HG03442 (cell line): ENCODE data around the gene GAP43.
"Not testable (repeated sequence)": the region's sequence is repeated elsewhere in the genome, so short reads cannot be mapped to it uniquely, and the experiment has no call there.

Experiments
- ATAC-seq: cut with Tn5 transposase; IDR thresholded peaks from one replicate; pipeline ENCODE4 v1.9.1; 2021; ENCODE audit warnings: mild to moderate bottlenecking, moderate library complexity; ENCODE audit not compliant: unreplicated experiment

GAP43 gene

GRCh38 chr3:115695090-115695489 lies 71.8 kb downstream of the GAP43 start:
- ATAC-seq = no peak

- ATAC-seq = no peak
These were observed 74.1 kb downstream of the GAP43 start for GRCh38 chr3:115697263-115698053.

GRCh38 chr3:115698851-115699591 lies 75.7 kb downstream of the GAP43 start:
- ATAC-seq = no peak

GRCh38 chr3:115699706-115700105 lies 76.4 kb downstream of the GAP43 start:
- no peak for ATAC-seq

GRCh38 chr3:115702598-115702997 lies 79.3 kb downstream of the GAP43 start:
- no peak for ATAC-seq

- ATAC-seq = no peak
These were observed 81.5 kb downstream of the GAP43 start for GRCh38 chr3:115704661-115705338.

GRCh38 chr3:115706311-115706829 lies 83.1 kb downstream of the GAP43 start:
- ATAC-seq = no peak

GRCh38 chr3:115708540-115708939 lies 85.2 kb downstream of the GAP43 start:
- ATAC-seq = no peak

- no peak for ATAC-seq
These were observed 85.8 kb downstream of the GAP43 start for GRCh38 chr3:115709093-115709492.

- no peak for ATAC-seq
These were observed 86.6 kb downstream of the GAP43 start for GRCh38 chr3:115709931-115710330.

- no peak for ATAC-seq
These were observed 87.5 kb downstream of the GAP43 start for GRCh38 chr3:115710799-115711198.

GRCh38 chr3:115712871-115713270 lies 89.6 kb downstream of the GAP43 start:
- ATAC-seq = no peak

GRCh38 chr3:115713284-115713683 lies 90.0 kb downstream of the GAP43 start:
- no peak for ATAC-seq

- ATAC-seq = no peak
These were observed 92.0 kb downstream of the GAP43 start for GRCh38 chr3:115715241-115715745.

- no peak for ATAC-seq
These were observed 97.7 kb downstream of the GAP43 start for GRCh38 chr3:115720983-115721382.

- ATAC-seq = no peak
These were observed 102.5 kb downstream of the GAP43 start for GRCh38 chr3:115725800-115726199.

GRCh38 chr3:115727135-115727534 lies 103.8 kb downstream of the GAP43 start:
- ATAC-seq = no peak

GRCh38 chr3:115728013-115728412 lies 104.7 kb downstream of the GAP43 start:
- no peak for ATAC-seq

GRCh38 chr3:115736341-115736740 lies 113.0 kb downstream of the GAP43 start:
- ATAC-seq = not testable (repeated sequence)

GRCh38 chr3:115741650-115742049 lies 118.3 kb downstream of the GAP43 start:
- no peak for ATAC-seq

- ATAC-seq = not testable (repeated sequence)
These were observed 121.2 kb downstream of the GAP43 start for GRCh38 chr3:115744516-115744915.
